ENCODE measurements around the gene ZNF688. TPM values are rescaled to one million over a fixed set of nuclear protein-coding genes. Genes with fewer than 3 reads are reported as not detected.

Gene ZNF688
- total RNA-seq, 1 donor from 2014 or later, result 4.5 TPM

- Histone ChIP-seq H3K27me3 (ENCODE audit: control insufficient read depth, insufficient read depth, low read length) (no peaks in the 10 kb centered on the region), H3K4me3 (ENCODE audit: low read depth, low read length) (no peak overlapping the region), H3K36me3 (ENCODE audit: control insufficient read depth, insufficient read depth, low read length) (no peaks in the 10 kb centered on the region)
- no peak for TF ChIP-seq CTCF (IDR thresholded peaks at IDR 0.05; ENCODE audit: insufficient read depth, low read length, severe bottlenecking)
- DNase-seq (ENCODE audit: low read depth) (peak; percentile 81), FAIRE-seq (no peak)
Measured at GRCh38 chr16:30567160-30567990, 4.1 kb downstream of the ZNF688 start.

GRCh38 chr16:30566531-30566930 is 5.0 kb downstream of the ZNF688 start:
- no peak for FAIRE-seq

GRCh38 chr16:30565984-30566383 is 5.5 kb downstream of the ZNF688 start:
- no peak for TF ChIP-seq CTCF (IDR thresholded peaks at IDR 0.05; ENCODE audit: insufficient read depth, low read length, severe bottlenecking)
- no peak for FAIRE-seq
- Histone ChIP-seq H3K27me3 (ENCODE audit: control insufficient read depth, insufficient read depth, low read length) (no peaks in the 10 kb centered on the region), H3K4me3 (ENCODE audit: low read depth, low read length) (no peak overlapping the region), H3K36me3 (ENCODE audit: control insufficient read depth, insufficient read depth, low read length) (no peaks in the 10 kb centered on the region)
- DNase-seq (ENCODE audit: low read depth), result no peak

More at GRCh38 chr16:30566531-30566930, 5.0 kb downstream of the ZNF688 start:
- no peak for TF ChIP-seq CTCF (IDR thresholded peaks at IDR 0.05; ENCODE audit: insufficient read depth, low read length, severe bottlenecking)
- no peak overlapping the region for H3K4me3 ChIP-seq (ENCODE audit: low read depth, low read length)
- H3K27me3 ChIP-seq (ENCODE audit: control insufficient read depth, insufficient read depth, low read length), result no peaks in the 10 kb centered on the region
- no peak for DNase-seq (ENCODE audit: low read depth)
- no peaks in the 10 kb centered on the region for H3K36me3 ChIP-seq (ENCODE audit: control insufficient read depth, insufficient read depth, low read length)

- Histone ChIP-seq H3K36me3 (ENCODE audit: control insufficient read depth, insufficient read depth, low read length) (no peaks in the 10 kb centered on the region), H3K27me3 (ENCODE audit: control insufficient read depth, insufficient read depth, low read length) (no peaks in the 10 kb centered on the region), H3K4me3 (ENCODE audit: low read depth, low read length) (no peak overlapping the region)
- DNase-seq (ENCODE audit: low read depth) (no peak), FAIRE-seq (no peak)
- no peak for TF ChIP-seq CTCF (IDR thresholded peaks at IDR 0.05; ENCODE audit: insufficient read depth, low read length, severe bottlenecking)
Measured at GRCh38 chr16:30565526-30565925, 6.0 kb downstream of the ZNF688 start.

GRCh38 chr16:30562021-30562420 is 9.5 kb downstream of the ZNF688 start:
- TF ChIP-seq CTCF (IDR thresholded peaks at IDR 0.05; ENCODE audit: insufficient read depth, low read length, severe bottlenecking), result no peak
- no peak overlapping the region for H3K4me3 ChIP-seq (ENCODE audit: low read depth, low read length)
- no peaks in the 10 kb centered on the region for H3K36me3 ChIP-seq (ENCODE audit: control insufficient read depth, insufficient read depth, low read length)
- FAIRE-seq (no peak), DNase-seq (ENCODE audit: low read depth) (no peak)
- no peaks in the 10 kb centered on the region for H3K27me3 ChIP-seq (ENCODE audit: control insufficient read depth, insufficient read depth, low read length)

Measured in bronchial epithelial cell (primary cell).